Measurements from ENCODE around the gene KBTBD8. TPM values are rescaled to one million over a fixed set of nuclear protein-coding genes. Genes with fewer than 3 reads are reported as not detected.

KBTBD8 gene
- total and polyA plus RNA-seq, 9 of the 15 experiments (the other 6 are each of a cell fraction or from before 2014, with no cell fraction given), result 2.7 to 9.1 (median 5.6) TPM

GRCh38 chr3:66971245-66971644, 26.9 kb upstream of the KBTBD8 start:
- no peak for ATAC-seq
- Histone ChIP-seq H3K4me1 (replicated peaks in 1 of 2; ENCODE audit: control insufficient read depth in 2 of 2, insufficient read depth in 2 of 2, low read length in 2 of 2) (peaks cover 0 to 3% of the 10 kb centered on the region in 2 experiments; a peak in 1 of 5 replicates), H3K9ac (ENCODE audit: insufficient read depth in 1 of 2, low read depth in 2 of 2, low read length in 2 of 2) (no peak overlapping the region), H3K27ac (ENCODE audit: extremely low read depth, low read depth, low read length) (no peak overlapping the region), H3K9me1 (ENCODE audit: control insufficient read depth, insufficient read depth, low read length) (no peaks in the 10 kb centered on the region), H3K4me2 (ENCODE audit: insufficient read depth, low read length) (no peak overlapping the region), H4K20me1 (replicated peaks; ENCODE audit: control insufficient read depth, insufficient read depth, low read length) (no peaks in the 10 kb centered on the region), H3K79me2 (ENCODE audit: control insufficient read depth, insufficient read depth, low read length) (no peaks in the 10 kb centered on the region), H3K4me3 (no peak overlapping the region), H3K9me3 (replicated peaks; ENCODE audit: control insufficient read depth, insufficient read depth, low read depth, low read length) (no peaks in the 10 kb centered on the region), H2AFZ (ENCODE audit: low read depth, low read length) (no peak overlapping the region), H3K36me3 (ENCODE audit: control insufficient read depth, insufficient read depth, low read length) (no peaks in the 10 kb centered on the region), H3K27me3 (ENCODE audit: control insufficient read depth in 2 of 2, insufficient read depth in 2 of 2, low read length in 2 of 2) (no peaks in the 10 kb centered on the region; a peak in 1 of 5 replicates)
- CTCF ChIA-PET (ENCODE audit: low intra/inter-chr PET ratio), result interaction anchor here (1.1 to 2.7 kb wide), 2 partner anchors 66 to 1905 kb away, joined by 3 to 22 read pairs; no protein-coding TSS in a partner anchor
- POLR2A ChIA-PET, result no interaction called here
- FAIRE-seq, result no peak
- BruUV-seq (replicated peaks), result no TSS peak
- DNase-seq (ENCODE audit: extremely low read depth in 1 of 4, low spot score in 3 of 4), result no peak
- in situ Hi-C loops (cut with MboI), result loop anchor here (10.0 kb wide), 1 partner anchor 64 kb away; no protein-coding TSS in a partner anchor
- 30% methylated on average over 3 of the region's 3 CpGs for WGBS (ENCODE audit: insufficient coverage, low coverage, missing lambda C conversion rate)
- intact Hi-C loops (cut with micrococcal nuclease), result loop anchor here (5.0 to 10.0 kb wide), 3 partner anchors 136 to 1904 kb away; no protein-coding TSS in a partner anchor
- no peak for TF ChIP-seq ELK3 (CRISPR knock-in tag; IDR thresholded peaks at IDR 0.05)
- TF ChIP-seq MBD2 (IDR thresholded peaks at IDR 0.05; ENCODE audit: borderline replicate concordance, low read depth), result no peak
- no peak for TF ChIP-seq SRSF7 (optimal IDR thresholded peaks at IDR 0.05; ENCODE audit: low read depth, low read length)
- TF ChIP-seq ZNF609 (CRISPR knock-in tag; IDR thresholded peaks at IDR 0.05; ENCODE audit: borderline replicate concordance), result no peak
- no peak for TF ChIP-seq ZNF263 (CRISPR knock-in tag; IDR thresholded peaks at IDR 0.05; ENCODE audit: borderline replicate concordance)
- no peak for TF ChIP-seq CREB5 (CRISPR knock-in tag; IDR thresholded peaks at IDR 0.05)
- no peak for TF ChIP-seq ARID3A (IDR thresholded peaks at IDR 0.05; ENCODE audit: borderline replicate concordance, low read depth, low read length)
- no peak for TF ChIP-seq NFIX (CRISPR knock-in tag; IDR thresholded peaks at IDR 0.05; ENCODE audit: low read depth)
